Measurements from ENCODE around the gene ATP8A2.

GRCh38 chr13:25933520-25933919 is 561.7 kb downstream of the ATP8A2 start:
- no peak for TF ChIP-seq CTCF (IDR thresholded peaks at IDR 0.05)
- TF ChIP-seq POLR2A (IDR thresholded peaks at IDR 0.05) = no peak
